ENCODE results near the gene AGTPBP1.

- TF ChIP-seq POLR2A (IDR thresholded peaks at IDR 0.05) (no peak), CTCF (IDR thresholded peaks at IDR 0.05) (no peak)
Observed at GRCh38 chr9:85740787-85741094, 1.0 kb downstream of the AGTPBP1 start.
